ENCODE measurements around the gene IFT122.

The IFT122 gene

DNA sequence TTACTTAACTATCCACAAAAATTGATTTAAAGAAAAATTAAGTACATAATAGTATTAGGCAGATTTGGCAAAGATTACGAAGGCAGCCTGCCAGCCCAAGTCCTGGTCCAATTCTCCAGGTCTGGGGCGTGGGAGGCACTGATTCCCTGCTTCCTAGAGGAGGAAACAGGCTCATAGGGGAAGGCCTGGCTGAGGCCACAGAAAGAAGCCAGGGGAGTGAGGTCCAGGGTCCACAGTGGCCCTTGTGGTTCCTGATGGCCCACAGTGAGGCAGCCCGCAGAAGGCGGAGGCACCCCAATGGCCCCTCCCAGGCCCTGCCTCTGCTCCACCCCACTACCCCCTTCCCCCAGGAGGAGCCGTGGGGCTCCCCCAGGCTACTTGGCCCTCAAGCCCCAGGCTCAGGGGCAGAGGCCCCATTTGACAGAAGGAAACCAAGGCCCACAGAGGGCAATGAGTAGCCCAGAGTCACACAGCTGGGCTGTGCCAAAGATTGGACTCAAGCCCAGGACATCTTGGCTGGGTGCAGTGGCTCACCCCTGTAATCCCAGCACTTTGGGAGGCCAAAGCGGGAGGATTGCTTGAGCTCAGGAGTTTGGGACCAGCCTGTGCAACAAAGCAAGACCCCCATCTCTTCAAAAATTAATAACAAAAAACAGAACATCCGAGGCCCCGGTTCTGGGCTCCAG, 124.0 kb downstream of the IFT122 start:
- TF ChIP-seq, protein P1, sequence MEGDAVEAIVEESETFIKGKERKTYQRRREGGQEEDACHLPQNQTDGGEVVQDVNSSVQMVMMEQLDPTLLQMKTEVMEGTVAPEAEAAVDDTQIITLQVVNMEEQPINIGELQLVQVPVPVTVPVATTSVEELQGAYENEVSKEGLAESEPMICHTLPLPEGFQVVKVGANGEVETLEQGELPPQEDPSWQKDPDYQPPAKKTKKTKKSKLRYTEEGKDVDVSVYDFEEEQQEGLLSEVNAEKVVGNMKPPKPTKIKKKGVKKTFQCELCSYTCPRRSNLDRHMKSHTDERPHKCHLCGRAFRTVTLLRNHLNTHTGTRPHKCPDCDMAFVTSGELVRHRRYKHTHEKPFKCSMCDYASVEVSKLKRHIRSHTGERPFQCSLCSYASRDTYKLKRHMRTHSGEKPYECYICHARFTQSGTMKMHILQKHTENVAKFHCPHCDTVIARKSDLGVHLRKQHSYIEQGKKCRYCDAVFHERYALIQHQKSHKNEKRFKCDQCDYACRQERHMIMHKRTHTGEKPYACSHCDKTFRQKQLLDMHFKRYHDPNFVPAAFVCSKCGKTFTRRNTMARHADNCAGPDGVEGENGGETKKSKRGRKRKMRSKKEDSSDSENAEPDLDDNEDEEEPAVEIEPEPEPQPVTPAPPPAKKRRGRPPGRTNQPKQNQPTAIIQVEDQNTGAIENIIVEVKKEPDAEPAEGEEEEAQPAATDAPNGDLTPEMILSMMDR (conservative IDR thresholded peaks at IDR 0.05): no peak

DNA sequence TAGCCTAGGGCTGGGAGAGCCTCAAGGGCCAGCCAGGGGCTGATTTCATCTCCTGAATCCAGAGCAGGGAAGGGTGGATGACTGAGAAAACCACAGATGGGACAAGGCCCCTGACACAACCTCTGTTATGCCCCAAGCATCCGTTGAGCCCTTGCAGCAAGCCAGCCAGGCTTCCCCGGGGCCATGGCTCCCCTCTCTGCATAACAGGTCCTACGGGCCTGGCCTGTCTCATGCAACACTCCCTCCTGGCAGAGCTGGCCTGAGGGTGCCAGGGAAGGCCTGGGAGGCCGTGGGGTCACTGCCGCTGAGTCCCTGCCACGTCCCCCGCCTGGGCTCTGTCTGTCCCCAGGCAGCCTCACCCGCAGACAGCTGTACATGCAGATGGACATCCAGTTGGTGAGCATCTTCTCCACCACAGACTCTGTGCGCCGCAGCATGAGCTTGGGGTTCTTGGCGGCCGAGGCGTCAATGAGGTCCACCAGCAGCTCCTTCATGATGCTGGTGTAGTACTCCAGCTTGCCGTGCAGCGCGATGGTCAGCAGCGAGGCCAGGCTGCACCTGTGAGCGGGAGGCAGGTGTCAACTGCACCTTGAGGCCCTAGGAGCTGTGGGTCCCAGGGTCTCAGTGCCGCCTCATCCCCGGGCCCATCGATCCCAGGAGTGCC, 125.1 kb downstream of the IFT122 start:
- TF ChIP-seq, protein P1 (conservative IDR thresholded peaks at IDR 0.05): no peak

More for the DNA sequence above, 124.0 kb downstream of the IFT122 start:
- H3K27ac ChIP-seq: no peak overlapping the region

DNA sequence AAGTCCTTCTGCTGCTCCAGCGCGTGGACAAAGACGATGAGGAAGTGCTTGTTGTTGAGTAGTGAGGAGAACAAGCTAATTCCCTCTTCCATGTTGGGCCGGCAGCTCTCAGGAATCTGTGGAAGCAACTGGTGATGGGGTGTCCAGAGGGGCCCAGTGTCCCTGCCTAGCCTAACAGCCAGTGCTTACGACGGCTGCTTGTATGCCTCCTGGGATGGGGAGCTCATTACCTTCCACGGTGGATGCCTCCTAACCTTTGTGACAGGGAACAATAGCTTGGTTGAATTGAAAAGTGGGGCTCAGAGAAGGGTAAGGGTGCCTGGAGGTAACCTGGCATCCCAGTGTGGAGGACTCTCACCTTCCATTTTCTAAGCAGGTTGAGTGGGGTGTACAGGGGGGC, 125.9 kb downstream of the IFT122 start:
- H3K27ac ChIP-seq: no peak overlapping the region
- TF ChIP-seq, protein P1 (conservative IDR thresholded peaks at IDR 0.05): no peak

More for the DNA sequence above, 125.1 kb downstream of the IFT122 start:
- H3K27ac ChIP-seq: no peak overlapping the region

DNA sequence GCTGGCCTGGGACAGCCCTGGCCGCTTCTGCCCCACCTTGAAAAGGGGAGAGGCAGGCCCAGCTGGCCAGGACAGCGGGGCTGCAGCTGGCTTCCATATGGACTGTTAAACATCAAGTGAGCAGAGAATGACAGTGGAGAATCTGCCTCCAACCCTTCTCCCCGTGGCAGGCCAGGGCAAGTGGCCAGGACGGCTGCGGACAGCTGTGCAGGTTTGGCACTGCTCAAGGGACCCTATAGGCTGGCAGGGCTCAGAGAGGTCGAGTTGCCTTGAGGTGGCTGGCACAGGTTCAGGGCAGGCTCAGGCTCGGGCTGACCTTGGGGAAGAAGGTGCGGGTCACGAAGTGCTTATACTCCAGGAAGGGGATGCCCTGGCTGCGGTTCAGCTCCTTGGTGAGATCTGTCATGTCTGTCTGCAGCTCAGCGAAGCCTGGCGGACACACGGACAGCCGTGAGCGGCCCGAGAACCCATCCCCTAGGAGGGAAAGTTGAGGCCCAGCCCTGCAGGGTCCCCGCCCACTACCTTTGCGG, 127.2 kb downstream of the IFT122 start:
- H3K27ac ChIP-seq: no peak overlapping the region
- TF ChIP-seq, protein P1 (conservative IDR thresholded peaks at IDR 0.05): no peak

DNA sequence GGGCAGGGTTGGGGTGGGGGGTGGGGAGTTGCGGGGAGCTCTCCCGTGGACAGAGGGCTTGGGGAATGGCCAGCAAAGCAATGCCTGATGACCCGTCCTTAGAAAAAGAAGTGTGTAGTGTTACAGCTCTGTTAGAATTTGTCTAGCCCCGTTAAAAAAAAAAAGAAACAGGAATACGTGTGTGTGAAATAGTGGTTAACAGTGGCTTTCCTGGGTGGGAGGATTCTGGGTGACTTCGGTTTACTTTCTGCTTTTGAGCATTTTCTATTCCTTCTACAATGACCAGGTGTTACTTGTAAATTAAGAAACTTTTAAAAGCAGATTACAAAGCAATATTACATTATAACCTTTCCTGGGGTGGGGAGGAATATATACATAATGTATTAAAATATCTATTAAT, 127.9 kb downstream of the IFT122 start:
- no peak overlapping the region for H3K27ac ChIP-seq
- TF ChIP-seq, protein P1 (conservative IDR thresholded peaks at IDR 0.05): no peak

DNA sequence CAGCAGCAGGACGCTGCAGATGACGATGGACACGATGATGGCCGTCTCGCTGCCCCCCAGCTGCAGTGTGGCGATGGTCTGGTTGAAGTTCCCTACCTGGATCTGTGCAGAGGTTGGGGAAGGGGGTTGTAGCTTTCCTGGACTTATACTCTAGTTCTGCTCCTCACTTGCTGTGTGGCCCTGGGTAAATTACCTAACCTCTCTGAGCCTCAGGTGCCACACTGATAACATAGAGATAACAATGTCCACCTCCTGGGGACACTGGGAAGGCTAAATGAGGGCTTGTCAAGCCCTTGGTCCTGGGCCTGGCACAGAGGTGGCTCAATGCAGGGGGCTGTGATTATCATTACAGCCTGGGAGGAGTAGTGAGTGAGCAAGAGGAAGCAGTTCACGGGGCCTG, 129.8 kb downstream of the IFT122 start:
- H3K27ac ChIP-seq: no peak overlapping the region
- TF ChIP-seq, protein P1 (conservative IDR thresholded peaks at IDR 0.05): no peak

Data from VCaP (cell line).